Right lobe of liver (tissue), 4 donors: Measurements from ENCODE around the gene STEAP1B.

Experiments used
- CTCF ChIP-seq, 4 donors: fragments of 200-600 bp in 3 of 4; fragments of 450-650 bp in 1 of 4; IDR thresholded peaks; one replicate each; pipeline versions ENCODE4 v1.5.1 to v1.8.0; 2016 to 2022; ENCODE audit warnings: antibody characterized with exemption in 4 of 4, mild to moderate bottlenecking in 2 of 4
- POLR2A ChIP-seq: fragments of 450-650 bp; IDR thresholded peaks from one replicate; pipeline ENCODE4 v1.6.1; 2017; ENCODE audit warnings: antibody characterized with exemption, mild to moderate bottlenecking
- donor health status: DM: no; HTN: no; CAD: no.
- donor health status: DM: no; HTN: no; CAD: no.
- donor health status: DM: no; HTN: yes; CAD: no.

GRCh38 chr7:22390516-22390915 lies 109.5 kb downstream of the STEAP1B start:
- TF ChIP-seq CTCF (IDR thresholded peaks at IDR 0.05): no peak
- TF ChIP-seq POLR2A: no peak
